ENCODE measurements around the gene FAM168A. TPM values are rescaled to one million over a fixed set of nuclear protein-coding genes. Genes with fewer than 3 reads are reported as not detected.

FAM168A gene
- total RNA-seq, 1 donor = 28.2 TPM

DNA sequence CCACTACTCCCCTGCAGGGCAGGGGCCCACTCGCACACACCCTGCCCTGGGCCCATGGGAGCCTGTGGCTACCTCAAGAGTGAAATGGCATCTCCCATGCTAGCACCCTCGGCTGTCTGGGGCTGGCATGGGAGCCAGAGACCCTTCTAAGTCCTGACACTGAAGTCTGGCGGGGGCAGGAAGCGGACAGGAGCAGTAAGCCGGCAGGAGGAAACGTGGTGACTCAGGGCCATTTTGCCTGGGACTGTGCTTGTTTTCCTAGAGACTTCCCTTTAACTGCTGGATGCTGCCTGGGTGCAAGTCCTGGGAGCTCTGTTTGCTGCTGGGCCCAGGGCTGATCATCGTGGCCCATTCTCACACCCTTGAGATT lies 204.9 kb downstream of the FAM168A start:
- no peak overlapping the region for H3K4me2 ChIP-seq (ENCODE audit: insufficient read depth, low read length)
- peak overlapping the region; percentile 45 for H3K27ac ChIP-seq (ENCODE audit: low read depth, low read length)
- peaks cover 7% of the 10 kb centered on the region for H3K4me1 ChIP-seq (ENCODE audit: insufficient read depth, low read length)
- DNase-seq (ENCODE audit: insufficient read length, low spot score, missing footprints) = peak; percentile 90
- no peak overlapping the region for H2AFZ ChIP-seq (ENCODE audit: low read length)
- H4K20me1 ChIP-seq (ENCODE audit: insufficient read depth, low read length) = peaks cover 28% of the 10 kb centered on the region
- H3K4me3 ChIP-seq (ENCODE audit: insufficient read depth, low read length) = no peak overlapping the region
- H3K36me3 ChIP-seq (ENCODE audit: insufficient read depth, low read length) = peaks cover 32% of the 10 kb centered on the region
- TF ChIP-seq, protein P1, sequence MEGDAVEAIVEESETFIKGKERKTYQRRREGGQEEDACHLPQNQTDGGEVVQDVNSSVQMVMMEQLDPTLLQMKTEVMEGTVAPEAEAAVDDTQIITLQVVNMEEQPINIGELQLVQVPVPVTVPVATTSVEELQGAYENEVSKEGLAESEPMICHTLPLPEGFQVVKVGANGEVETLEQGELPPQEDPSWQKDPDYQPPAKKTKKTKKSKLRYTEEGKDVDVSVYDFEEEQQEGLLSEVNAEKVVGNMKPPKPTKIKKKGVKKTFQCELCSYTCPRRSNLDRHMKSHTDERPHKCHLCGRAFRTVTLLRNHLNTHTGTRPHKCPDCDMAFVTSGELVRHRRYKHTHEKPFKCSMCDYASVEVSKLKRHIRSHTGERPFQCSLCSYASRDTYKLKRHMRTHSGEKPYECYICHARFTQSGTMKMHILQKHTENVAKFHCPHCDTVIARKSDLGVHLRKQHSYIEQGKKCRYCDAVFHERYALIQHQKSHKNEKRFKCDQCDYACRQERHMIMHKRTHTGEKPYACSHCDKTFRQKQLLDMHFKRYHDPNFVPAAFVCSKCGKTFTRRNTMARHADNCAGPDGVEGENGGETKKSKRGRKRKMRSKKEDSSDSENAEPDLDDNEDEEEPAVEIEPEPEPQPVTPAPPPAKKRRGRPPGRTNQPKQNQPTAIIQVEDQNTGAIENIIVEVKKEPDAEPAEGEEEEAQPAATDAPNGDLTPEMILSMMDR (IDR thresholded peaks at IDR 0.05; ENCODE audit: extremely low read depth, low read depth, low read length) = no peak
- peaks cover 40% of the 10 kb centered on the region for H3K79me2 ChIP-seq (ENCODE audit: insufficient read depth, low read length)
- H3K27me3 ChIP-seq (ENCODE audit: insufficient read depth, low read length) = no peaks in the 10 kb centered on the region
- H3K9me3 ChIP-seq (ENCODE audit: low read depth, low read length) = no peaks in the 10 kb centered on the region

- Histone ChIP-seq H3K36me3 (ENCODE audit: insufficient read depth, low read length) (peaks cover 32% of the 10 kb centered on the region), H3K4me1 (ENCODE audit: insufficient read depth, low read length) (peaks cover 7% of the 10 kb centered on the region), H3K27me3 (ENCODE audit: insufficient read depth, low read length) (no peaks in the 10 kb centered on the region), H3K9me3 (ENCODE audit: low read depth, low read length) (no peaks in the 10 kb centered on the region), H3K79me2 (ENCODE audit: insufficient read depth, low read length) (peaks cover 46% of the 10 kb centered on the region), H4K20me1 (ENCODE audit: insufficient read depth, low read length) (peaks cover 28% of the 10 kb centered on the region), H3K4me2 (ENCODE audit: insufficient read depth, low read length) (no peak overlapping the region), H3K27ac (ENCODE audit: low read depth, low read length) (no peak overlapping the region), H2AFZ (ENCODE audit: low read length) (no peak overlapping the region), H3K4me3 (ENCODE audit: insufficient read depth, low read length) (no peak overlapping the region)
- TF ChIP-seq, protein P1 (IDR thresholded peaks at IDR 0.05; ENCODE audit: extremely low read depth, low read depth, low read length) = no peak
- no peak for DNase-seq (ENCODE audit: insufficient read length, low spot score, missing footprints)
Observed at GRCh38 chr11:73392108-73393010, 205.6 kb downstream of the FAM168A start.

DNA sequence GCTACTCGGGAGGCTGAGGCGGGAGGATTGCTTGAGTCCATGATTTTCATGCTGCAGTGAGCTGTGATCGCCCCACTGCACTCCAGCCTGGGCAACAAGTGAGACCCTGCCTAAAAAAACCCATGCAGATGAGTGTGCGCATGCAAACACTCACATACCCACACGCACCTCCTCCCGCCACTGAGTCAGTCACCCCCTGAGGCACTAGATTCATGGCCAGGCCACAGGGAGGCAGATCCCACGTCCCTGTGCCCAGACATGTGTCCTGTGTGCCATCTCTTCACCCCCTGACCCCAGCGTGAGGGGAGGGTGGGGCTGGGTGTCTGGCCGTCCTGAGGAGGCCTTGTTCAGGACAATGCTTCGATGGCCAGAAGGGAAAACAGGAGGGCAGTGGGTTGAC lies 206.2 kb downstream of the FAM168A start:
- Histone ChIP-seq H3K27me3 (ENCODE audit: insufficient read depth, low read length) (no peaks in the 10 kb centered on the region), H4K20me1 (ENCODE audit: insufficient read depth, low read length) (peaks cover 30% of the 10 kb centered on the region), H3K9me3 (ENCODE audit: low read depth, low read length) (no peaks in the 10 kb centered on the region), H3K79me2 (ENCODE audit: insufficient read depth, low read length) (peaks cover 53% of the 10 kb centered on the region), H2AFZ (ENCODE audit: low read length) (no peak overlapping the region), H3K4me1 (ENCODE audit: insufficient read depth, low read length) (peaks cover 7% of the 10 kb centered on the region), H3K27ac (ENCODE audit: low read depth, low read length) (no peak overlapping the region), H3K36me3 (ENCODE audit: insufficient read depth, low read length) (peaks cover 32% of the 10 kb centered on the region), H3K4me3 (ENCODE audit: insufficient read depth, low read length) (no peak overlapping the region), H3K4me2 (ENCODE audit: insufficient read depth, low read length) (no peak overlapping the region)
- DNase-seq (ENCODE audit: insufficient read length, low spot score, missing footprints) = peak; percentile 83
- TF ChIP-seq, protein P1 (IDR thresholded peaks at IDR 0.05; ENCODE audit: extremely low read depth, low read depth, low read length) = no peak

All from osteoblast (primary cell).